OCI-LY3 (cell line): Measurements from ENCODE around the gene PDE4D.

Experiments
- H2AFZ ChIP-seq: fragments of 200-600, 300-600 bp; shearing (Covaris generic); 2 replicates; pipeline ENCODE4 v1.6.0; 2014; ENCODE audit warnings: antibody characterized with exemption, low read depth, low read length
- H3K27ac ChIP-seq: fragments of 200-600, 300-600 bp; sonication (generic); 2 replicates; pipeline ENCODE4 v1.5.1; 2014; ENCODE audit warnings: mild to moderate bottlenecking, low read length, moderate library complexity, mixed read lengths
- H3K27me3 ChIP-seq: fragments of 200-600, 300-600 bp; sonication (generic); 2 replicates; pipeline ENCODE4 v1.6.1; 2014; ENCODE audit warnings: low read depth, low read length, mixed read lengths
- H3K36me3 ChIP-seq: fragments of 200-600, 300-600 bp; sonication (generic); replicated peaks from 2 replicates; pipeline ENCODE3; 2014; ENCODE audit warnings: low read depth, low read length, mixed read lengths
- H3K4me1 ChIP-seq: fragments of 300-600, 200-600 bp; sonication (generic); 2 replicates; pipeline ENCODE4 v1.6.1; 2014; ENCODE audit warnings: low read length, mixed read lengths
- H3K4me2 ChIP-seq: fragments of 200-600, 300-600 bp; sonication (generic); 2 replicates; pipeline ENCODE4 v1.6.1; 2014; ENCODE audit warnings: low read length, mixed read lengths
- H3K4me3 ChIP-seq: fragments of 300-600, 200-600 bp; sonication (generic); 2 replicates; pipeline ENCODE4 v1.5.1; 2014; ENCODE audit warnings: antibody characterized with exemption, mild to moderate bottlenecking, low read length, moderate library complexity
- H3K79me2 ChIP-seq: fragments of 300-600, 200-600 bp; shearing (Covaris generic); 2 replicates; pipeline ENCODE4 v1.6.1; 2014; ENCODE audit warnings: mild to moderate bottlenecking, low read length, mixed read lengths
- H3K9ac ChIP-seq: fragments of 300-600, 200-600 bp; shearing (Covaris generic); 2 replicates; pipeline ENCODE4 v1.6.0; 2014; ENCODE audit warnings: mild to moderate bottlenecking, low read length, moderate library complexity
- H3K9me3 ChIP-seq: fragments of 200-600, 300-600 bp; shearing (Covaris generic); 2 replicates; pipeline ENCODE4 v1.6.1; 2014; ENCODE audit warnings: low read length, mixed read lengths; ENCODE audit not compliant: insufficient read depth
- H4K20me1 ChIP-seq: fragments of 200-600, 300-600 bp; sonication (generic); 2 replicates; pipeline ENCODE4 v1.6.1; 2016; ENCODE audit warnings: low read length, mixed read lengths; ENCODE audit not compliant: insufficient read depth
- EZH2phosphoT487 ChIP-seq: fragments of 200-600 bp; shearing (Covaris generic); IDR thresholded peaks from 2 replicates; pipeline ENCODE4 v1.6.1; 2018; ENCODE audit warnings: antibody characterized with exemption, mixed run types, low read depth
- TF ChIP-seq, protein P1 (sequence below): fragments of 200-600, 300-600 bp; sonication (generic); IDR thresholded peaks from 2 replicates; pipeline ENCODE4 v1.5.1; 2014; ENCODE audit warnings: antibody characterized with exemption, low read length, low read depth

The PDE4D gene

GRCh38 chr5:59371525-59372127, 521.9 kb downstream of the PDE4D start:
- no peak overlapping the region for H3K4me3 ChIP-seq
- H4K20me1 ChIP-seq, result no peaks in the 10 kb centered on the region
- H3K36me3 ChIP-seq, result no peaks in the 10 kb centered on the region
- H2AFZ ChIP-seq, result no peak overlapping the region
- H3K4me1 ChIP-seq, result no peaks in the 10 kb centered on the region
- TF ChIP-seq, protein P1, sequence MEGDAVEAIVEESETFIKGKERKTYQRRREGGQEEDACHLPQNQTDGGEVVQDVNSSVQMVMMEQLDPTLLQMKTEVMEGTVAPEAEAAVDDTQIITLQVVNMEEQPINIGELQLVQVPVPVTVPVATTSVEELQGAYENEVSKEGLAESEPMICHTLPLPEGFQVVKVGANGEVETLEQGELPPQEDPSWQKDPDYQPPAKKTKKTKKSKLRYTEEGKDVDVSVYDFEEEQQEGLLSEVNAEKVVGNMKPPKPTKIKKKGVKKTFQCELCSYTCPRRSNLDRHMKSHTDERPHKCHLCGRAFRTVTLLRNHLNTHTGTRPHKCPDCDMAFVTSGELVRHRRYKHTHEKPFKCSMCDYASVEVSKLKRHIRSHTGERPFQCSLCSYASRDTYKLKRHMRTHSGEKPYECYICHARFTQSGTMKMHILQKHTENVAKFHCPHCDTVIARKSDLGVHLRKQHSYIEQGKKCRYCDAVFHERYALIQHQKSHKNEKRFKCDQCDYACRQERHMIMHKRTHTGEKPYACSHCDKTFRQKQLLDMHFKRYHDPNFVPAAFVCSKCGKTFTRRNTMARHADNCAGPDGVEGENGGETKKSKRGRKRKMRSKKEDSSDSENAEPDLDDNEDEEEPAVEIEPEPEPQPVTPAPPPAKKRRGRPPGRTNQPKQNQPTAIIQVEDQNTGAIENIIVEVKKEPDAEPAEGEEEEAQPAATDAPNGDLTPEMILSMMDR, result no peak
- no peak for TF ChIP-seq EZH2phosphoT487
- no peaks in the 10 kb centered on the region for H3K79me2 ChIP-seq
- no peak overlapping the region for H3K4me2 ChIP-seq
- no peak overlapping the region for H3K27ac ChIP-seq
- H3K9ac ChIP-seq, result no peak overlapping the region
- H3K9me3 ChIP-seq, result no peaks in the 10 kb centered on the region
- no peaks in the 10 kb centered on the region for H3K27me3 ChIP-seq

GRCh38 chr5:59368951-59369350, 524.6 kb downstream of the PDE4D start:
- H3K79me2 ChIP-seq, result no peaks in the 10 kb centered on the region
- H3K4me2 ChIP-seq, result no peak overlapping the region
- no peaks in the 10 kb centered on the region for H4K20me1 ChIP-seq
- no peaks in the 10 kb centered on the region for H3K27me3 ChIP-seq
- no peaks in the 10 kb centered on the region for H3K36me3 ChIP-seq
- no peaks in the 10 kb centered on the region for H3K9me3 ChIP-seq
- no peak for TF ChIP-seq EZH2phosphoT487
- TF ChIP-seq, protein P1, result no peak
- H2AFZ ChIP-seq, result no peak overlapping the region
- H3K9ac ChIP-seq, result no peak overlapping the region
- H3K4me1 ChIP-seq, result no peaks in the 10 kb centered on the region
- H3K27ac ChIP-seq, result no peak overlapping the region
- H3K4me3 ChIP-seq, result no peak overlapping the region

- no peak overlapping the region for H3K9ac ChIP-seq
- H4K20me1 ChIP-seq, result no peaks in the 10 kb centered on the region
- H3K79me2 ChIP-seq, result no peaks in the 10 kb centered on the region
- H2AFZ ChIP-seq, result no peak overlapping the region
- H3K27ac ChIP-seq, result no peak overlapping the region
- no peak overlapping the region for H3K4me3 ChIP-seq
- H3K36me3 ChIP-seq, result no peaks in the 10 kb centered on the region
- no peaks in the 10 kb centered on the region for H3K27me3 ChIP-seq
- H3K4me2 ChIP-seq, result no peak overlapping the region
- no peaks in the 10 kb centered on the region for H3K4me1 ChIP-seq
- no peak for TF ChIP-seq EZH2phosphoT487
- TF ChIP-seq, protein P1, result peak; percentile 69
- H3K9me3 ChIP-seq, result no peaks in the 10 kb centered on the region
Measured at GRCh38 chr5:59367791-59368394, 525.6 kb downstream of the PDE4D start.

DNA sequence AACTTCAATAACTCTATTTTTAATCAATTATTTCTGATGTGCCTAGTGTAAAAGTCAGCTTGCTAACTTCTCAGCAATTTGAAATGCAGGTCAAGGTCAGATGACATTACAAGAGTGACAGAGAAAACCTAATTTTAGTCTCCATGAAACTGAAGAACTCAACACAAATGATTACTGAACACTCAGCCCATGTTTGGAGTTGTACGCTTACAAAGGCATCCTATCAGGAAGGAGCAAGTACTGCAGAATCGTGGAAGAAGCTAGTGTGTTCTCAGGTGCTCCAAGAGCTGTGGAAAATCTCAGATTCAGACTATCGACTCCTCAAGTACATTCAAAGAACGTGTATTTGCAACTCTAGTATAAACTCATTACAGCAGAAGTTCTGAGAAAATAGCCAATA, 526.7 kb downstream of the PDE4D start:
- no peaks in the 10 kb centered on the region for H3K27me3 ChIP-seq
- no peaks in the 10 kb centered on the region for H4K20me1 ChIP-seq
- H3K9me3 ChIP-seq, result no peaks in the 10 kb centered on the region
- no peaks in the 10 kb centered on the region for H3K4me1 ChIP-seq
- H3K79me2 ChIP-seq, result no peaks in the 10 kb centered on the region
- H3K36me3 ChIP-seq, result no peaks in the 10 kb centered on the region
- no peak overlapping the region for H3K27ac ChIP-seq
- no peak overlapping the region for H3K4me3 ChIP-seq
- TF ChIP-seq, protein P1, result no peak
- TF ChIP-seq EZH2phosphoT487, result no peak
- no peak overlapping the region for H3K4me2 ChIP-seq
- H3K9ac ChIP-seq, result no peak overlapping the region
- no peak overlapping the region for H2AFZ ChIP-seq
